Adrenal gland (tissue), 5 donors: ENCODE measurements around the gene IQCM.

Experiments used
- POLR2A ChIP-seq, 2 donors: fragments of 450-650 bp; IDR thresholded peaks; one replicate each; pipeline ENCODE4 v1.6.1; 2017; ENCODE audit warnings: antibody characterized with exemption in 2 of 2, mild to moderate bottlenecking in 2 of 2, moderate library complexity in 1 of 2
- TF ChIP-seq, protein P1 (sequence below), 6 experiments: fragments of 450-650 bp in 4 of 6; fragments of 200-600 bp in 2 of 6; sonication (generic) in 1 of 6; IDR thresholded peaks; 1 replicate in 5 of 6; 2 replicates in 1 of 6; pipeline versions ENCODE4 v1.5.1 to v1.8.0; 2016 to 2021; ENCODE audit warnings: antibody characterized with exemption in 6 of 6, mild to moderate bottlenecking in 2 of 6, moderate library complexity in 1 of 6
- donor health status: DM: no; HTN: no; CAD: no.

DNA sequence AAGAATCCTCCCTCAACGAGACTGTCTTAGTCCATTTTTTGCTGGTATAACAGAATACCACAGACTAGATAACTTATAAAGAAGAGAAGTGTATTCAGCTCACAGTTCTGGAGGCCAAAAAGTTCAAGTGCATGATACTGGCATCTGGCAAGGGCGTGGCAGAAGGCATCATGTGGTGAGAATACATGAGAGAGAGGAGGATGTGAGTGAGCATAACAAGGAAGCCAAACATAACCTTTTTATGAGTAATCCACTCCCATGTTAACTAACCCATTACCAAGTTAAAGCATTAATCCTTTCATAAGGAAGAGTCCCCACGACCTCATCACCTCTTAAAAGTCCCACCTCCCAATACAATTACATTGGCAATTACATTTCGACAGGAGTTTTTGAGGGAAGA lies 504.6 kb downstream of the IQCM start:
- TF ChIP-seq, protein P1, sequence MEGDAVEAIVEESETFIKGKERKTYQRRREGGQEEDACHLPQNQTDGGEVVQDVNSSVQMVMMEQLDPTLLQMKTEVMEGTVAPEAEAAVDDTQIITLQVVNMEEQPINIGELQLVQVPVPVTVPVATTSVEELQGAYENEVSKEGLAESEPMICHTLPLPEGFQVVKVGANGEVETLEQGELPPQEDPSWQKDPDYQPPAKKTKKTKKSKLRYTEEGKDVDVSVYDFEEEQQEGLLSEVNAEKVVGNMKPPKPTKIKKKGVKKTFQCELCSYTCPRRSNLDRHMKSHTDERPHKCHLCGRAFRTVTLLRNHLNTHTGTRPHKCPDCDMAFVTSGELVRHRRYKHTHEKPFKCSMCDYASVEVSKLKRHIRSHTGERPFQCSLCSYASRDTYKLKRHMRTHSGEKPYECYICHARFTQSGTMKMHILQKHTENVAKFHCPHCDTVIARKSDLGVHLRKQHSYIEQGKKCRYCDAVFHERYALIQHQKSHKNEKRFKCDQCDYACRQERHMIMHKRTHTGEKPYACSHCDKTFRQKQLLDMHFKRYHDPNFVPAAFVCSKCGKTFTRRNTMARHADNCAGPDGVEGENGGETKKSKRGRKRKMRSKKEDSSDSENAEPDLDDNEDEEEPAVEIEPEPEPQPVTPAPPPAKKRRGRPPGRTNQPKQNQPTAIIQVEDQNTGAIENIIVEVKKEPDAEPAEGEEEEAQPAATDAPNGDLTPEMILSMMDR (IDR thresholded peaks at IDR 0.05): no peak
- TF ChIP-seq POLR2A (IDR thresholded peaks at IDR 0.05): no peak
